Endometrium (tissue), 2 donors: ENCODE results near the gene STIM1.

Experiments used
- FAIRE-seq: peaks from 2 replicates; lab custom pipeline; 2012; peaks lifted over from hg19 to GRCh38; lab: Jason Lieb, UNC
- donor health status: control.
- donor health status: control.

Gene STIM1

GRCh38 chr11:4068962-4069361 lies 213.5 kb downstream of the STIM1 start:
- FAIRE-seq = no peak

- FAIRE-seq = no peak
These were observed 215.9 kb downstream of the STIM1 start for GRCh38 chr11:4071325-4071724.

- no peak for FAIRE-seq
These were observed 216.4 kb downstream of the STIM1 start for GRCh38 chr11:4071914-4072313.

GRCh38 chr11:4072668-4073285 lies 217.3 kb downstream of the STIM1 start:
- FAIRE-seq = peak; percentile 88

GRCh38 chr11:4074266-4074665 lies 218.8 kb downstream of the STIM1 start:
- FAIRE-seq = no peak

GRCh38 chr11:4076774-4077173 lies 221.3 kb downstream of the STIM1 start:
- peak; percentile 74 for FAIRE-seq

GRCh38 chr11:4083198-4083597 lies 227.7 kb downstream of the STIM1 start:
- FAIRE-seq = no peak

- FAIRE-seq = no peak
These were observed 229.1 kb downstream of the STIM1 start for GRCh38 chr11:4084406-4085125.

- no peak for FAIRE-seq
These were observed 230.1 kb downstream of the STIM1 start for GRCh38 chr11:4085575-4085974.

GRCh38 chr11:4086575-4087353 lies 231.3 kb downstream of the STIM1 start:
- no peak for FAIRE-seq

GRCh38 chr11:4087551-4087950 lies 232.1 kb downstream of the STIM1 start:
- no peak for FAIRE-seq

GRCh38 chr11:4090258-4090657 lies 234.8 kb downstream of the STIM1 start:
- no peak for FAIRE-seq

- FAIRE-seq = no peak
These were observed 236.6 kb downstream of the STIM1 start for GRCh38 chr11:4092026-4092425.

- FAIRE-seq = no peak
These were observed 238.3 kb downstream of the STIM1 start for GRCh38 chr11:4093519-4094347.

GRCh38 chr11:4094348-4095291 lies 239.2 kb downstream of the STIM1 start, which contains the start of gene RRM1:
TSS of gene RRM1 (plus strand) at chr11:4094799. CDS start at chr11:4095013, 214 bp downstream.
- peak; percentile 92 for FAIRE-seq

GRCh38 chr11:4095509-4096230 lies 240.2 kb downstream of the STIM1 start:
- no peak for FAIRE-seq

- no peak for FAIRE-seq
These were observed 242.7 kb downstream of the STIM1 start for GRCh38 chr11:4098026-4098621.

GRCh38 chr11:4102711-4103110 lies 247.2 kb downstream of the STIM1 start:
- no peak for FAIRE-seq

- no peak for FAIRE-seq
These were observed 247.8 kb downstream of the STIM1 start for GRCh38 chr11:4103269-4103668.

GRCh38 chr11:4105916-4106315 lies 250.5 kb downstream of the STIM1 start:
- FAIRE-seq = no peak
